ENCODE data around the gene TNFAIP3.
"Not testable (repeated sequence)": the region's sequence is repeated elsewhere in the genome, so short reads cannot be mapped to it uniquely, and the experiment has no call there.

TNFAIP3 gene

DNA sequence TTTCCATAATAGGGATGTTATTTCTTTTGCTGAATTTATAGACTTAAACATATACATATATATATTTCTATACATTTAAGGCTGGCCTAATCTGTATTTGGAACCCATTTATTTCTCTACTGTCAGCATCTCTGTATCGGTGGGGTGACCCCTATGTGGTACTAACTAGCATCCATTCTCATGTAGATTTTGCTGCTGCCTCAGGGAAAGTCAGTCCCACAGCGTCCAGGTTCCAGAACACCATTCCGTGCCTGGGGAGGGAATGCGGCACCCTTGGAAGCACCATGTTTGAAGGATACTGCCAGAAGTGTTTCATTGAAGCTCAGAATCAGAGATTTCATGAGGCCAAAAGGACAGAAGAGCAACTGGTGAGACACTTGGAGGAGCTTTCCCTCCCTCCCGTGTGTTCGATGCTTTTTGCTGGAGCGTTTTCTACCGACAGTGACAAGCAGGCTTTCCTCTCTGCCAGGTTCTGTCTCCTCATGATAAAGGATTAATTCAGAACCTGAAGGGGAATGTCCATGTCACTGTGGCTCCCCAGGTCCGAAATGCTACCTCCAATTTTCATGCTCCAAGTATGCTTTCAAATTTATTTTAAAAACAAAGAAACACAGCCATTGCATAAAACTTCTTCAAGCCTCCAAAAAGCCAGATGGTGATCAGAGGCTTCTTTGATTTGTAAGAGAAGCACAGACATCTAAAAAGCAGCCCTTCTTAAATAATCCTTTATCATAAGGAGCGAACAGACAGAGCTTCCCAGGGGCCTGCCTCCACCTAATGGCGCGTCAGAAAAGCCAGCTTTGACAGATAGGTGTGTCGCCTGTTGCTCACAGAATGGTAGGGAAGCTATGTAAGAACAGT is 13.1 kb downstream of the TNFAIP3 start:
- DNase-seq, result peak; percentile 44

- peak; percentile 54 for DNase-seq
These were observed 13.9 kb downstream of the TNFAIP3 start for GRCh38 chr6:137880746-137881521.

- peak; percentile 53 for DNase-seq
These were observed 14.4 kb downstream of the TNFAIP3 start for GRCh38 chr6:137881522-137881886.

GRCh38 chr6:137882225-137882961 is 15.3 kb downstream of the TNFAIP3 start:
- peak; percentile 66 for DNase-seq

DNA sequence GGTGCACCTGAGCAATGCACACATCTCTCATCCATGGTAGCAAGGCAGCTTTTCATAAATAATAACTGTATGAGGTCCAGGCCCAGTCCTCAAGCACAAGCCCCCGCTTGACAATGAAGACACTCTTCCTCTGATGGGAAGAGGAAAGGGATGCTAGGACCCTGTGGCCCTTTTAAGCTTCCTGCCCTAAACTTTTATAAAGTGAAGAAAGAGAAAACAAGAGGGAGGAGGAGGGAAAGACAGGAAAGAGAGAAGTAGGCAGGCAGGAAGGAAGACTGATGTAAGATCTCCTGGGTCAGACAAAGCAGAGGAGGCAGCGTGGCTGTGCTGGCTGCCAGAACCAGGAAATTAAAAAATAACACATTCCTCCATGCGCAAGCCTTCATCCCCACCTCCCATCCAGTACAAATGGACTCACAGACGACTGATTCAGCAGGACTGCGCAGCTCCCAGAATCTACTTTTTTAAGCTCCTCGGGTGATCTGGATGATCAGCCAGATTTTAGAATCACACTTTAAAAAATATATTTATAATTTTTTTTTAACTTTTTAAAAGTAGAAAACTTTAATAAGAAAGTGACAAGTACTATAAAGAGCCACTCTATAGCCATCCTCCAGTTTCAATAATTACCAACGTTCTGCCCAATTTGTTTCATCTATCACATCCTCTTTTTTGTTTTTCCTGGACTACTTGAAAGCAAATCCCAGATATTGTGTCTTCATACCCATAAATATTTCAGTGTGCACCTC is 16.5 kb downstream of the TNFAIP3 start:
- peak; percentile 69 for DNase-seq

GRCh38 chr6:137884149-137884909 is 17.3 kb downstream of the TNFAIP3 start:
- DNase-seq, result peak; percentile 55

DNA sequence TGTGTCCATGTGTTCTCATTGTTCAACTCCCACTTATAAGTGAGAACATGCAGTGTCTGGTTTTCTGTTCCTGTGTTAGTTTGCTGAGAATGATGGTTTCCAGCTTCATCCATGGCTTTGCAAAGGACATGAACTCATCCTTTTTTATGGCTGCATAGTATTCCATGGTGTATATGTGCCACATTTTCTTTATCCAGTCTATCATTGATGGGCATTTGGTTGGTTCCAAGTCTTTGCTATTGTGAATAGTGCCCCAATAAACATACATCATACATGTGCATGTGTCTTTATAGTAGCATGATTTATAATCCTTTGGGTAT is 17.8 kb downstream of the TNFAIP3 start:
- not testable (repeated sequence) for DNase-seq

- DNase-seq, result not testable (repeated sequence)
These were observed 19.2 kb downstream of the TNFAIP3 start for GRCh38 chr6:137886226-137886625.

DNA sequence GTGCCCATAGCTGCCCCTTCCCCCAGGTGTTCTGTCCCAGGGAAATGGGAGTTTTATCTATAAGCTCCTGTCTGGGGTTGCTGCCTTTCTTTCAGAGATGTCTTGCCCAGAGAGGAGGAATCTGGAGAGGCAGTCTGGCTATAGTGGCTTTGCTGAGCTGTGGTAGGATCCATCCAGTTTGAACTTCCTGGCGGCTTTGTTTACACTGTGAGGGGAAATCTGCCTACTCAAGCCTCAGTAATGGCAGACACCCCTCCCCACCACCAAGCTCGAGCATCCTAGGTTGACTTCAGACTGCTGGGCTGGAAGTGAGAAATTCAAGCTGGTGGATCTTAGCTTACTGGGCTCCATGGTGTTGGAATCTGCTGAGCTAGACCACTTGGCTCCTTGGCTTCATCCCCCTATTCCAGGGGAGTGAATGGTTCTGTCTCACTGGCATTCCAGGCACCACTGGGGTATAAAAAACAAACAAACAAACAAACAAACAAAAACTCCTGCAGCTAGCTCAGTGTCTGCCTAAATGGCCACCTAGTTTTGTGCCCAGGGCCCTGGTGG is 24.0 kb downstream of the TNFAIP3 start:
- no peak for DNase-seq

GRCh38 chr6:137892271-137892708 is 25.2 kb downstream of the TNFAIP3 start:
- DNase-seq, result no peak

DNA sequence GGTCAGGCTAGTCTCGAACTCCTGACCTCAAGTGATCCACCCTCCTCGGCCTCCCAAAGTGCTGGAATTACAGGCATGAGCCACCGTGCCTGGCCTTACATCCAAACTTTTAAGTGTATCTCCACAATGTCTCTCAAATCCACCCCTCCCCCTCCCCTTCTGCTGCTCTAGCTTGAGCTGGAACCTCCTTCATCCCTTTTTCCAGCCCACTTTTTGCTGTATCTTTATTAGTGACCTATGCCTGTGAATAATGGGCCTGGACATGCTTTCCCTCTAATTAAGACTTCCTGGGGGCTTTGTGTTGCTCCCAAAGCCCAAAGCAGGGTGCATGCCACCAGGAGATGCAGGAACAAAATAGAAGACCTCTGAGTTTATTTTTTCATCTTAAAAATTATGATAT is 26.1 kb downstream of the TNFAIP3 start:
- no peak for DNase-seq

GRCh38 chr6:137893726-137894125 is 26.7 kb downstream of the TNFAIP3 start:
- no peak for DNase-seq

GRCh38 chr6:137894378-137894777 is 27.3 kb downstream of the TNFAIP3 start:
- not testable (repeated sequence) for DNase-seq

DNA sequence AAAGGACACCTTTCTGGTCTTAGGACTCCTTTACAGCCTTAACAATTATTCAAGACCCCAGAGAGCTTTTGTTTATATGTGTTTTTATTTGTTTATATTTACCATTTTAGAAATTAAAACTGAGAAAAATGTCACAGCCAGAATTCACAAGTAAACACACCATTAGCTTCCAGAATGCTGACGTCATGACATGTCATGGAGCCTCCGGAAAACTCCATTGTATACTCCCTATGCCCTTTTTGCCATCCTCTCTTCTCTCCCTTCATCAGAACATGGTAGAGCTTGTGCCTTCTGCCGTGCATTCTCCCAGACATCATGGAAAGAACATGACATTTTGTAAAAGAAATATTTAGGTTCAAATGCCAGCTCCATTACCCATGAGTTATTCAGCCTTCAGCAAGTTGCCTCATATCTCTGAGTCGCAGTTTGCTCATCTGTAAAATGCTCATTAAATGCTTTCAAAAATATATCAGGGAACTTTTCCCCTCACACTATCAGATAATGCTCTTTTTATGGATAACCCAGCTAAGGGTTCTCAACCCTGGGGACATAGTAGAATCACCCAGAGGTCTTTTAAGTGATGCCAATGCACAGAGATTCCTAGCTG is 27.8 kb downstream of the TNFAIP3 start:
- no peak for DNase-seq

GRCh38 chr6:137896647-137897046 is 29.6 kb downstream of the TNFAIP3 start:
- no peak for DNase-seq

GRCh38 chr6:137900815-137901214 is 33.8 kb downstream of the TNFAIP3 start:
- DNase-seq, result no peak

DNA sequence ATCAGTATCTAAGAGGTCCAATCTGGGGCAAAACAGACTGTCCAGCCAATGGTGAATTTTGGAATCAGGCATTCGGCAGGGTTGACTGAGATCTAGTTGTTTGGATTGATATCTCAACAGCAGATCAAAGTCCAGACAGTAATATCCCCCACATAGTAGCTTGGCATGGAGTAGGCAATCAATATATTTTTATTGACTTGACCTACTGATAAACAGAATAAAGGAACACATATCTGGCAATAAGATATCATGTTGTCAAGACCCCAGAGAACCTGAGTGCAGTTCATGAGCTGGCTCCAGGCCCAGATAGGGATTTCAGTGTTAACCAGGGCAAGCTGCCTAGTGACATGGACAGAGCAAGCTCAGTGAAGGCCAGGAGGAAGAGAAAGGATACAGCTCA is 34.4 kb downstream of the TNFAIP3 start:
- DNase-seq, result no peak

DNA sequence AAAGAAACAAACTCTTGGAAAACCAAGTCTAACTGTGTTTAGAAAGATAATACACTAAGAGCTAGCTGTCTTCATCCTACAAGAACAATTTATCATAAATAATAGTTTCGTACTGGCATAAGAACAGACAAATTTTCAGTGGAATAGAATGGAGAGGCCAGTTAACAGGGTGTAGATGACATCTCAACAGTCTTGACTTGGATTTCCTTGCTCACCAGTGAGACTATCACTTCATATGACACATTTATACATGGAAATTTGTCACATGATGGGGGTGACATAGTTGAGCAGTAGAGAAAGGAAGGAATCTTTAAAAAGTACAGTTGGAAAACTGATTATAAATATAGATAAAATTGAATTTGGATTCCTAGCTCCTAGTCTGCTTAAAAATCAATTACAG is 35.6 kb downstream of the TNFAIP3 start:
- DNase-seq, result no peak

DNA sequence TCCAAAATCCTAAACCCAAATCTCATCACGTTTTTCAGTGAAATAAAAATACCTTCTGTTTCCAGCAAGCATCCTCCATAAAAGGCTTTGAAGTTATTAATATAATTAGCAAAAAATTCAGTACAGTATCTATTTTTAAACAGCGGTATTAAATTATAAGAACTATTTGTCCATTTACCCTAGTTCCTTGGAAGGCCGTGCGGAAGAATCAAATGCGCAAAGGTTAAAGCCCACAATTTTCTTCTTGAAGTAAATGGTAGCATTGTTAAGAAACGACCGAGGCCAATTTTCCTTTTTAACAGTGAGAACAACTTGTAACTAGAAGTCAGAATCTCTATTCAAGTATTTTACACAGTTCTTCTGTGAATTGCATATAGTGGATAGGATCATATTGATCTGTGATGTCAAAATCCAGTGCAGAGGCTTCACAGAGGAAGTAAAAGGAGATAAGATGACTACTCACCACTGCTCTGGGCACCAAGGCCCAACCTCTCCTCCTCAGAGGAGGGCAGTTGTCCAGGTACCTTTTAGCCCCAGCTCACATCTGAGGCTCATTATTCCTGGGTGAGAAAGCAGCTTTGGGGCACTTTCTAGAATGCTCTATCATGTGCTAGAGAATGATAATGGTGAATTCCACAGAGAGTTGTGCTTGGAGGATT is 36.3 kb downstream of the TNFAIP3 start:
- no peak for DNase-seq

All from CD4-positive, alpha-beta T cell treated with Interleukin-21 for 1 hour (primary cell).